Uterus (tissue), 4 donors: ENCODE data around the gene PPM1G. TPM values are rescaled to one million over a fixed set of nuclear protein-coding genes. Genes with fewer than 3 reads are reported as not detected.

ENCODE experiments used
- DNase-seq, 2 donors: peaks; one replicate each; pipeline ENCODE4 v3.0.0-alpha.2; 2019 to 2020
- H3K27ac ChIP-seq, 2 donors: fragments of 200-600 bp; sonication (generic); 1 replicate in 1 of 2; 2 replicates in 1 of 2; pipeline ENCODE4 v1.5.1; 2016 to 2018
- H3K27me3 ChIP-seq, 2 donors: fragments of 200-600 bp; sonication (generic); one replicate each; pipeline ENCODE4 v1.5.1; 2018 to 2019; ENCODE audit warnings: control low read depth in 1 of 2
- H3K36me3 ChIP-seq, 2 donors: fragments of 200-600 bp; sonication (generic); one replicate each; pipeline ENCODE4 v1.5.1; 2019; ENCODE audit warnings: control low read depth in 1 of 2
- H3K4me1 ChIP-seq, 2 donors: fragments of 200-600 bp; sonication (generic); one replicate each; pipeline ENCODE4 v1.5.1; 2018 to 2019; ENCODE audit warnings: control low read depth in 1 of 2
- H3K4me3 ChIP-seq, 2 donors: fragments of 200-600 bp; sonication (generic); 1 replicate in 1 of 2; 2 replicates in 1 of 2; pipeline ENCODE4 v1.5.1; 2018 to 2019; ENCODE audit warnings: mild to moderate bottlenecking in 1 of 2
- H3K9me3 ChIP-seq, 2 donors: fragments of 200-600 bp; sonication (generic); one replicate each; pipeline ENCODE4 v1.5.1; 2019; ENCODE audit warnings: control low read depth in 1 of 2
- CTCF ChIP-seq, 4 experiments: fragments of 200-600 bp in 2 of 4; fragments of 450-650 bp in 2 of 4; sonication (generic) in 2 of 4; IDR thresholded peaks; one replicate each; pipeline ENCODE4 v1.5.1; 2016 to 2019; ENCODE audit warnings: antibody characterized with exemption in 4 of 4, mild to moderate bottlenecking in 2 of 4, moderate library complexity in 1 of 4
- POLR2A ChIP-seq, 2 donors: fragments of 450-650 bp; IDR thresholded peaks; one replicate each; pipeline ENCODE4 v1.6.1; 2016; ENCODE audit warnings: antibody characterized with exemption in 2 of 2, mild to moderate bottlenecking in 1 of 2, moderate library complexity in 1 of 2
- intact Hi-C: fragments of 100-400 bp; cut with DNase I; formaldehyde crosslinking; loops from one replicate; pipeline ENCODE4 v1.15.1; 2023; ENCODE audit warnings: low total_unique reads
- total RNA-seq, 4 donors: library from RNA; depleted of rRNA in 3 of 4; stranded (reverse); fragments of >200 nt in 3 of 4; gene quantifications; one replicate each; pipeline versions ENCODE4 v1.1.0 to v1.2.4, GENCODE V29; 2014 to 2023
- donor health status: DM: yes; HTN: yes; CAD: no.

PPM1G gene
- total RNA-seq, 4 donors from 2014 or later = 15.9 to 54.1 (median 42.2) TPM

- no peak overlapping the region for H3K4me3 ChIP-seq
- DNase-seq = no peak
- peaks cover 5 to 7% of the 10 kb centered on the region in 2 donors for H3K4me1 ChIP-seq
- H3K27ac ChIP-seq = no peak overlapping the region
- H3K9me3 ChIP-seq = no peaks in the 10 kb centered on the region
- H3K36me3 ChIP-seq = no peaks in the 10 kb centered on the region
- TF ChIP-seq POLR2A (IDR thresholded peaks at IDR 0.05) (no peak), CTCF (IDR thresholded peaks at IDR 0.05) (no peak)
- intact Hi-C loops = no loop called here
- H3K27me3 ChIP-seq = no peaks in the 10 kb centered on the region
Measured at GRCh38 chr2:27351802-27352598, 57.4 kb downstream of the PPM1G start.

GRCh38 chr2:27350106-27350693, 59.2 kb downstream of the PPM1G start:
- TF ChIP-seq CTCF (IDR thresholded peaks at IDR 0.05) = no peak
- H3K36me3 ChIP-seq = no peaks in the 10 kb centered on the region
- peaks cover 0 to 2% of the 10 kb centered on the region in 2 donors for H3K4me1 ChIP-seq
- H3K4me3 ChIP-seq = no peak overlapping the region
- H3K9me3 ChIP-seq = no peaks in the 10 kb centered on the region
- no peak overlapping the region for H3K27ac ChIP-seq
- no peak for DNase-seq
- no peaks in the 10 kb centered on the region for H3K27me3 ChIP-seq
- intact Hi-C loops = no loop called here

- Histone ChIP-seq H3K36me3 (no peaks in the 10 kb centered on the region), H3K27me3 (no peaks in the 10 kb centered on the region), H3K27ac (no peak overlapping the region), H3K9me3 (no peaks in the 10 kb centered on the region), H3K4me3 (no peak overlapping the region), H3K4me1 (no peaks in the 10 kb centered on the region)
- DNase-seq = no peak
- intact Hi-C loops = no loop called here
- TF ChIP-seq CTCF (IDR thresholded peaks at IDR 0.05) (no peak), POLR2A (IDR thresholded peaks at IDR 0.05) (no peak)
Measured at GRCh38 chr2:27347641-27348040, 61.8 kb downstream of the PPM1G start.

GRCh38 chr2:27336173-27336572, 73.2 kb downstream of the PPM1G start:
- no peak for TF ChIP-seq POLR2A (IDR thresholded peaks at IDR 0.05)
- no peak overlapping the region for H3K4me3 ChIP-seq
- intact Hi-C loops = no loop called here
- no peaks in the 10 kb centered on the region for H3K4me1 ChIP-seq
- DNase-seq = no peak
- no peaks in the 10 kb centered on the region for H3K36me3 ChIP-seq
- H3K27me3 ChIP-seq = no peaks in the 10 kb centered on the region
- no peaks in the 10 kb centered on the region for H3K9me3 ChIP-seq
- H3K27ac ChIP-seq = no peak overlapping the region

GRCh38 chr2:27335311-27335710, 74.1 kb downstream of the PPM1G start:
- H3K9me3 ChIP-seq = no peaks in the 10 kb centered on the region
- no peak for DNase-seq
- H3K27ac ChIP-seq = no peak overlapping the region
- intact Hi-C loops = no loop called here
- no peak overlapping the region for H3K4me3 ChIP-seq
- H3K27me3 ChIP-seq = no peaks in the 10 kb centered on the region
- H3K4me1 ChIP-seq = no peaks in the 10 kb centered on the region
- no peaks in the 10 kb centered on the region for H3K36me3 ChIP-seq
- TF ChIP-seq POLR2A (IDR thresholded peaks at IDR 0.05) (no peak), CTCF (IDR thresholded peaks at IDR 0.05) (no peak)

Other genes starting within 250 kb of the PPM1G start
- gene ATRAID, start 197.6 kb downstream of the PPM1G start, total RNA-seq = 100 to 1,000 TPM; 105 to 235 (median 144) TPM
- gene SLC5A6, start 197.3 kb downstream of the PPM1G start, total RNA-seq = 10 to 100 TPM; 20.5 to 69.7 (median 60.5) TPM
- gene CAD, start 192.2 kb downstream of the PPM1G start, total RNA-seq = 10 to 100 TPM in 3 of 4 donors, 1 to 10 TPM in 1; 5.9 to 47.2 (median 31.3) TPM
- 1 to 10 TPM in 1 of 4 donors, under 1 TPM in 2, not detected in 1; 0.35 to 2.1 (median 0.88) TPM for gene SLC30A3, start 146.5 kb downstream of the PPM1G start, total RNA-seq
- gene DNAJC5G, start 134.2 kb downstream of the PPM1G start, total RNA-seq = 1 to 10 TPM in 2 of 4 donors, under 1 TPM in 1, not detected in 1; 0.77 to 3.9 (median 1.5) TPM
- gene TRIM54, start 127.2 kb downstream of the PPM1G start, total RNA-seq = 1 to 10 TPM in 1 of 4 donors, under 1 TPM in 3; 0.26 to 5.0 (median 0.58) TPM
- gene UCN, start 101.1 kb downstream of the PPM1G start, total RNA-seq = 1 to 10 TPM in 3 of 4 donors, not detected in 1; 2.3 to 8.5 (median 2.3) TPM
- 10 to 100 TPM; 41.8 to 60.0 (median 50.6) TPM for gene MPV17, start 86.5 kb downstream of the PPM1G start, total RNA-seq
- gene GTF3C2, start 52.8 kb downstream of the PPM1G start, total RNA-seq = 10 to 100 TPM; 21.3 to 70.6 (median 31.2) TPM
- gene EIF2B4, start 39.3 kb downstream of the PPM1G start, total RNA-seq = 10 to 100 TPM in 3 of 4 donors, 1 to 10 TPM in 1; 7.9 to 51.7 (median 13.8) TPM
- gene SNX17, start 39.0 kb downstream of the PPM1G start, total RNA-seq = 10 to 100 TPM; 89.4 to 91.5 (median 90.8) TPM
- gene ZNF513, start 28.9 kb downstream of the PPM1G start, total RNA-seq = 10 to 100 TPM in 3 of 4 donors, under 1 TPM in 1; 0.88 to 16.1 (median 12.0) TPM
- 100 to 1,000 TPM in 2 of 4 donors, 10 to 100 TPM in 2; 57.6 to 148 (median 83.5) TPM for gene NRBP1, start 19.0 kb upstream of the PPM1G start, total RNA-seq
- gene KRTCAP3, start 32.8 kb upstream of the PPM1G start, total RNA-seq = 1 to 10 TPM in 3 of 4 donors, not detected in 1; 1.9 to 8.8 (median 2.6) TPM
- gene IFT172, start 80.2 kb upstream of the PPM1G start, total RNA-seq = 10 to 100 TPM in 3 of 4 donors, 1 to 10 TPM in 1; 9.7 to 63.1 (median 48.2) TPM
- 1 to 10 TPM in 3 of 4 donors, under 1 TPM in 1; 0.59 to 9.1 (median 7.4) TPM for gene FNDC4, start 85.6 kb upstream of the PPM1G start, total RNA-seq
- under 1 TPM in 2 of 4 donors, not detected in 2; 0.61 to 0.69 TPM for gene GCKR, start 87.2 kb upstream of the PPM1G start, total RNA-seq
- gene ZNF512, start 173.5 kb upstream of the PPM1G start, total RNA-seq = 10 to 100 TPM; 17.9 to 82.9 (median 42.6) TPM
- 10 to 100 TPM in 1 of 4 donors, 1 to 10 TPM in 3; 3.5 to 12.3 (median 7.3) TPM for gene CCDC121, start 219.4 kb upstream of the PPM1G start, total RNA-seq
- 10 to 100 TPM; 13.3 to 38.6 (median 19.7) TPM for gene GPN1, start 219.5 kb upstream of the PPM1G start, total RNA-seq